GM18873 (cell line): ENCODE data around the gene NOL9.

Source experiments
- ATAC-seq: cut with Tn5 transposase; IDR thresholded peaks from one replicate; pipeline ENCODE4 v1.9.1; 2021; ENCODE audit warnings: mild to moderate bottlenecking, moderate library complexity, moderate number of reproducible peaks; ENCODE audit not compliant: unreplicated experiment, low FRiP score

The NOL9 gene

DNA sequence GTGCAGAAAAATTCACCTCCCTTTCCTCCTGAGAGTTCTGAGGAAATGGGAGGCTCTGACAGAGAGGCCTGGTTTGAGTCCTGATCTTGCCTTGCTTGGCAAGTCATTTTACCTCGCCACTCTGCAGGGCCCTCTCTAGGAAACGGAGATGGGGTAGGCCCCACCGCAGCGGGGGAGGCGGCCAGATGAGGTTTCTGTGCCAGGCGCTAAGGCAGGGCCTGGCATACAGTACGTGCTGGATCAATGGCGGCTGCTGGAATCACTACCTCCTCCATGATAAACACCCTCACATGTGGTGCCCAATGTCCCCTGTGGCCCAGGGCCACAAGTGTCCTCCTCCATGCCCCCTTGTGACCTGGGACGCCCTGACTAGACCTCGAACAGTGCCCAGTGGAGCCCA is 62.3 kb downstream of the NOL9 start:
- no peak for ATAC-seq

DNA sequence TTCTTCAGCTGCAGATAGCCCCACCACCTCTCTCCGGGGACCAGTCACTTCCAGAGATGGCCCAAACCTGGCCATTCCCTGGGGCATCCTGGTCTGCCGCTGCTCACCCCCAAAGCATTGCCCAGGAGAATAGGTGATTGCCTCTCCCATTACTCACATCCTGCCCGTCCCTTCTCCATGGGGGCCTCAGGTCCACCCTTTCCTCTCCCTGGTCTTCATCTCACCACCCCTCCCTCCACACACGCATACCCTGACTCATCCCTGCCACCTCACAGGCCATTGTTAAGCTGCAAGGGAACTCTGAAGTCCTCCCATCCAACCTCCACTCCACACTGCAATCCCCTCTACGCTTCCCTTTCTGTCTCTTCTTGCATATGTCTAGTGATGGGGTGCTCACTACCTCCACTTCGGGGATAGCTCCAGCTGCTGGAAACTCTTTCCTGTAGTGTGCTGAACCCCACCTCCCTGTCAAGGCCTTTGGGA is 62.8 kb downstream of the NOL9 start, which contains the start of gene PLEKHG5:
Gene PLEKHG5, minus strand, starts transcription at position 188 of the 483 bp plus-strand sequence. CDS start 14,096 bp downstream, outside the sequence.
- no peak for ATAC-seq

DNA sequence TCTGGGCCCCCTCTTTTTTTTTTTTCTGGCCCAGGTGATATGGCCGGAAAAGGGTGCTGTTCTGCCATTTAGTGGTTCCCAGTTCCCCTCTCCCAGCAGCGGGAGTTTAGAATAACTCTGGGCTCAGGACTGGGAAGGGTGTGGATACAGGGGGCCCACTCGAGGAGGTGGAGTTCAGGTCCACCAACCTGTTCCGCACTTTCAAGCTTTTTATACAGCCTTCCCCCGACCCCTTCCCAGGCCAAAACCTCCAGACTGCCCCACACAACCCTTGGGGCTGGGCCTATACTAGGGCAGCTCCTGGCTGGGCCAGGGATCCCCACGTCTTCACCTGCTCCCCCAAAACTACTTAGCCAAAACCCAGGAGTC is 63.2 kb downstream of the NOL9 start:
- ATAC-seq, result no peak

DNA sequence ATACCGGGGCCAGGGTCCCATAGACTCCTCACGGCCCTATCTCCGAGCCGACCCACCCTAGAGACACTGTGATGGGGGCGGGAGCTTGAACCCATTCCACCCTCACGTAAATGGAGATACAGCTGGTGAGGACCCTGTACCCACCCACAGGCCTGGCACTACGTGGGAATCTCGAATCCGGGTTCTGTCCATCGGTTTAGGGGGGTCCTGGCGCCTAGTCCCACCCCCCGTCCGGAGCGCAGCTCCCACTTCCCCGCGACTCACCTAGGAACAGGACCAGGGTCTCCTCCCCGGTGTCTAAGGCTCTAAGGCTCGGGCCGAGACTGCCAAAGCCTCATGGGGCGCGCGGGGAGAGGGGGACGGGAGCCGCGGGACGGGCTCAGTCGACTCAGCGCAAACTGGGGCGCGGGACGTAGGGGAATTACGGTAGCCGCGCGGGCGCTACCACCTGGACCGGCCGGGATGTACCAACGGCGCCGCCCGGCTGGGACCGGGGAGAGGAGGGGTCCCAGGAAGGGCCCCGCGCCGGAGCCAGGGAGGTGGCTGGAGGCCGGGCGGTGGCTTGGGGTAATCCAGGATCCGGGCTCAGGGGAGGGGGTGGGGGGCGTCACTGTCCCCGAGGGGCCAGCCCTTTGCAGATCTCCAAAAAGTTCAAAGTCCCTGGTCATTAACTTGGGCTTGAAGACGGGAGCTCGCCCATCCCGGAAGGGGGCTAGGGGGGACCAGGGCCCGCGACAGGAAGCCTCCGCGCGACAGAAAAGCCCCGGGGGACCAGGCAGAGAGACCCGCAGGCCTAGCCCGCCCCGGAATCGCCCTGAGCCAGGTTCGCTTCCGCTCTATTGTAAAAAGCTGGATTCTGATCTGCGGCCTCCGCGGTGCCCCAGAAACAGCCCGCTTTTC is 63.9 kb downstream of the NOL9 start:
- ATAC-seq, result no peak

DNA sequence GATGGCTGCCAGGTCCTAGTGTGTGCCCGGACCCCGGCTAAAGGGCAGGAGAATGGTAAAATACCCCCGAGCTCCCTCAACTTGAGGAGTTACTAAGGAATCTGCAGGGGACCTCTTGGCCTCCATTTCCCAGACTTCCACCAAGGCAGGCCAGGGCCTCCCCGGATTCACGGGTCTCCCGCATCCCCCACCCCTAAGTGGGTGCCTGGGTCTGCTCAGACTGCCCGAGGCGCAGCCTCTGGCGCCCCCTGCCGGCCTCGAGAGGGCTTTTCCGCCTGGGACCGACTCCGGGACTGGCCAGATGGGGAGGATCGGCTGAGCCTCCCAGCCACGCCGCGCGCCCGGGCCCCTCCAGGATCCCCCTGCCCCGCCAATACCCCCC is 64.5 kb downstream of the NOL9 start:
- no peak for ATAC-seq

DNA sequence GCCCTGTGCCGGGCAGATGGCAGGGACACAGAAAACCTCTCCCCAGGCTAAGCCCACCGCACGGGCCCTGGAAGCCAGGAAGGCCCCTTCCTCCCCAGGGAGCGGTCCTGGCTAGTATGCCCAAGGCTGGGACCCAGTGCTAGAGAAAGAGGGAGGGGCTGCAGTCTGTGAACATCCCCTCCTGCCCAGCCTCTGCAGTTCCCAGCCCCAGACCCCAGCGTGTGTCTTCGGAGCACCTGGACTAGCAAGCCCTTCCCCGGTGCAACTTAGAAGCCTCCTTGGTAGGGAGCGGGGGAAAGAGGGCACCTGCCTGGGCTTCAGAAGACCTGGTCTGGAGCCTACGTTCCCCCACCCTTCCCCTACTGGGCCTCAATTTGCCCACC is 64.9 kb downstream of the NOL9 start:
- ATAC-seq, result no peak

DNA sequence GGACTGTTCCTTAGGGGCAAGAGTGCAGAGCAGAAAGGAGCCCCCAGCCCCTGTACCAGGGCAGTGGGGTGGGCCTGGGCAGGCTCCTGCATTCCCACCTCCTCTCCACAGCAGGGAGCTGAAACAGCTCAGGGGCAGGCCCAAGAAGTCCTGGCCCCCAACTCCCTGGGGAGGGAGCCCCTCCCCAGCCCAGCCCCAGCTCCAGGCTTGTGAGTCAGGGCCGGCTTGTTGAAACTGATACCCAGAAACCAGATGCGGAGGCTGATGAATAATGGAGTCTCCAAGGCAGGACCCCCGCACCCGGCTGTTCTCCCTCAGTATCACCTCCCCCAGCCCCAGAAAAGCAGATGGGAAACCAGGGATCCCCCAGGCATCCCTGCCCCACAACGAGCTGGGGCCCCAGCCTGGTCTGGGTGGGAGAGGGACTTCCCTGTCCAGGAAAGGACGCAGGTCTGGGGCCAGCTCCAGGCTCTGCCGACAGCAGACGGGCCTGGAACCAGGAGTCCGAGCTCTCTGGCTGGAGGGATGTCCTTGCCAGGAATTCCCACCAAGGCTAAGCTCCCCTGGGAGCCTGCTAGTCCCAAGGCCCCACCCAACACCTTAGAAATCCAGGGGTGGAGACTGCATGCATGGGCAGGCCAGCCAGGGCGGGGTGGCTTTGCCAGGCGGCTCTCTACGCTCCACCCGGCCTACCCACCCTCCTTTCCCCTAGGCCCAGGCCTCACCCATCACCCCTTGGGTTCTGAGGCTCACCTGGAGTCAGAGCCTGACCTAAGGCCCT is 65.5 kb downstream of the NOL9 start:
- ATAC-seq, result no peak

DNA sequence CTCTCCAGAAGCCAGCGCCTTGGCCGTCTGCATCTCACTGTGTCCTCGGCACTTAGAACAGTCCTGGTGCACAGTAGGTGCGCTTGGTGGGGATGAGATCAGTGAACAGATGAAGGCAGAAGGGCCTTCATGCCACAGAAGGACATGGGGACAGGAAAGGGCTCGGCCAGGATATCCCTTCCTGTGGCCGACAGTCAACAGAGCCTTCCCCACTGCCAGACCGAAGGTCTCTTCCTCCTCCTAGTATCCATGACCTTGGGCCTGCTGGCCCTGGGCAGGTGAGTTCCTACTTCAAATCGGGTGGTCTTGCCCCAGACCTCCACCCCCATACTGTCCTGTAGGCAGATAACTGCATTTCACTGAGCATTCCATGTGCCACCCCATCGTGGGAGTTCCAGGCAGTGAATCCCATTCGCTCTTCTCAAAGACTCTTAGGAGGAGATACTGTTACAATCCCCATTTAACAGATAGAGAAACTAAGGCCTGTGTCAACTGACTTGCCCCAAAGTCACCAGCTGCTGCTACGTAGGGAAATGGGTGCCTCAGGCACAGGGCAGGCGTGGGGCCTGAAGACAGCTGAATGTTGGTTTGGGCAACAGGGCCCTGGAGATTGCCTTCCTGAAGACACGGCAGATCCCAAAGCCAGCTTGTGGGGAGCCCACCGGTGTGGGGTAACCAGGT is 66.4 kb downstream of the NOL9 start:
- ATAC-seq, result no peak

DNA sequence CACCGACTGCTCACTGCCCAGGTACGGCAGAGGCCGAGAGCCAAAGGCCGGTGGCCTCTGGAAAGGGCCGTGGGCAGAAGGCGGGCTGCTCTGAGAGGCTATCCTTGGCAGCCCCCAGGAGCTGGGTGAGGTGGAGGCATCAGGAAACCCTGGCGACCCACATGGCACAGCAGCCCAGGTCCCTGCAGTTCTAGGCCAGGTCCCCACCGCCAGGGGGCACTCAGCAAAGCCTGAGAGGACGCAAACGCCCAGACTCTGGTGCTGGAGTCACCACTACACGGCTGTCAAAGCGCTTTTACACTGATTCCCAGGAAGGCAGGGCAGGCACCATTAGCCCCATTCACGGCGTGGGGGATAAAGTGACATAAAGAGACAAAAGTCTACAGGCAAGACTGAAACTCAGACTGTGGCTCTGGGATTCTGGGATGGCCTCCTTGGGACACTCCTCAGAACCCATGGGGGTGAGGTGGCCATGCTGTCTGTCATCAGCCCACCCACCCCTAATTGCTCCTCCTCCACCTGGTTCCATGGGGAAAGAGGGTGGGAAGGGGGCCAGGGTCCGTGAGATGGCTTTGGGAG is 67.8 kb downstream of the NOL9 start:
- ATAC-seq, result no peak

DNA sequence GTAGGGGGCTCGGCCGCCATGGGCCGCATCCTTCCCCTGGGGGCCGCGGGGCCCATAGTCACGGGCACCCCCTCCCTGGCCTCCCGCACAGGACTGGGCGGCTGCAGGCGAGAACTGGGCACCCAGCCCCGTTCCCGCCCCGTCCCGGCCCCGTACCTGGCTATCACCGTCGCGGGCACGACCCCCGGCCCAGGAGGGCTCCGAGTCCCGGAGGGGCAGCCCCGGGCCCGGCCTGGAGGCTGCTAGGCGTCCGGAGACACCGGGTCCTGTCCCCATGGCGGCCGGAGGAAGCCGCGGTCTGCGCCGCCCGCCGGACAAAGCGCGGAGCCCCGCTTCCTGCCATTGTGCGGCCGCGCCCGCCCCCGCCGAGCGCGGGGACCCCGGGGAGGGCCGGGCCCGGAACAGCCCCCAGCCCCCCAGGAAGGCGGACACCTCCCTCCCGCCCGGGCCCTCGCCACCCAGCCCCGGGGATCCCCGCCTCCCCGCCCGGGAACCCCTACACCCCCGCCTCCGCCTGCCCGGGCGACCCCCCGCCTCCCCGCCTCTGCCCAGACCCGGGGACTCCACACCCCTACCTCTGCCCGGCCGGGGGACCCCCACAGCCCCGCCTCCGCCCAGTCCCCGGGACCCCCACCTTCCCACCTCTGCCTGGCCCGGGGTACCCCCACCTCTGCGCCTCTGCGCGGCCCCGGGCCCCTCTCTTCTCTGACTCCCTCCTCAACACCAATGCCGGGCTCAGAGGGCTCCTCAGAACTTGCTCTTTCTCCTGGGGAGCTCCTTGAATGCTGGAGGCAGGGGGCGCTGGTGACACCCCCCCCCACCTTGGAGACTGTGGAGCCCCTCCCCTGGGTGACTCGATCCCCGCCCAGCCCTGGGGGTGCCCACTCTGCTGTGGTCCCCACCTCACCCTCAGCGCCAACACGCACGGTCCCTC is 68.9 kb downstream of the NOL9 start:
- ATAC-seq, result no peak

DNA sequence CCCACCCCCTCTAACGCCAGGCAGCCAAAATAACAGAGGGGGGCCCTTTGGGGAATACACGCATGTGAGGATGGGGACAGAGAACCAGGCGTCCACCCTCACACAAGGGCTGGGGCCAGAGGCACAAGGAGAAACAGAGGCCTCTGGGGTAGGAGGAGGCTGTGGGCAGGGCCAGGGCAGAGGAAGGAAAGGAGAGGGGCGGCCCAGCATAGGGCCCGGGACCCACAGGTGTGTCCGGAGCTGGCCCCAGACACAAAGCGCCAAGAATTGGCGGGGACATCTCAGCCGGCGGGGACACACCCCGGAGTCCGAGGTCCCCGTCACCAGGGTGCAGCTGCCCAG is 69.5 kb downstream of the NOL9 start:
- no peak for ATAC-seq

DNA sequence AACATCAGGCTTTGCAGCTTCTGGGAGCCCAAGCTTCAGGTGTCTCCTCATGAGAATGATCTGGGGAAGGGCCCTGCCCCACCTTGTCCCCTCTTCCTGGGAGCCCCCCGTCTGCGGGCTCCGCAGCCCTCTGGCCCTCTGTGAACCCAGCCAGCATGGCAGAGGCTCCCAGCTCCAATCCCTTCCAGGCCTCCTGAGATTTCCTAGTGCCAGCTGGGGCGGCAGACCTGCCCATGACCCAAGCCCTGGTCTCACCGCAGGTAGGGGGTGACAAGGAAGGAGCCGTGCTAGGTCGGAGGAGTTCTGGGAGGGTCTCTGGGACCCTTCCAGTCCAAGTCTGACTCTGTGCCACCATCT is 70.6 kb downstream of the NOL9 start:
- ATAC-seq, result no peak

DNA sequence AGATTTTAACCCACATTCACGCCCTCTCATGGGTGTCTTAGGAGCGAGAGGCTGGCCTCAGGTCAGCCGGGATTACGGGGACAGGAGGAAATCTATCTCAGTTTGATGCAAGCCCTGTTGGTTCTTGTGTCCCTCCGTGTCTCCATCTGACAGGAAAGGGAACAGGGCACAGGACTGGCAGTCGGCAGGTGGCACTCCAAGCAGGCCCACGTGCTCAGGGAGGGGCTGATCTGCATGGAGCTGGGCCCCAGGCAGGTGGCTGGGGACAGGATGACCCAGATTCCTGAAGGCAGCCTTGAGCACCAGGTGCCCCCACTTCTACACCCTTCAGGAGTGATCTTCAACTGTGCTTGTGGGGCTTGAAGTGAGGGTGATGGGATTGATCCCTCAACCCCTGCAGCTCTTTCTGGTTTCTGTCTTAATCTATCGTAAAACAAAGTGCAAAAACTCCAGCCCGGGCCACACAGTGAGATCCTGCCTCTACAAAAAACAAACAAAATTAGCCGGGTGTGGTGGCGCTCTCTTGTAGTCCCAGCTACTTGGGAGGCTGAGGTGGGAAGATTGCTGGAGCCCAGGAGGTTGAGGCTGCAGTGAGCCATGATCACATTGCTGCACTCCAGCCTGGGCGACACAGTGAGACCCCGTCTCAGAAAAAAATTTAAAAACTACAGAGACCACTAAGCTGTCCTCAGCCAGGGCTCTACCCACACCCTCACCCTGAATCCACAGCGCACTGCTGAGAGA is 71.1 kb downstream of the NOL9 start:
- ATAC-seq, result no peak

DNA sequence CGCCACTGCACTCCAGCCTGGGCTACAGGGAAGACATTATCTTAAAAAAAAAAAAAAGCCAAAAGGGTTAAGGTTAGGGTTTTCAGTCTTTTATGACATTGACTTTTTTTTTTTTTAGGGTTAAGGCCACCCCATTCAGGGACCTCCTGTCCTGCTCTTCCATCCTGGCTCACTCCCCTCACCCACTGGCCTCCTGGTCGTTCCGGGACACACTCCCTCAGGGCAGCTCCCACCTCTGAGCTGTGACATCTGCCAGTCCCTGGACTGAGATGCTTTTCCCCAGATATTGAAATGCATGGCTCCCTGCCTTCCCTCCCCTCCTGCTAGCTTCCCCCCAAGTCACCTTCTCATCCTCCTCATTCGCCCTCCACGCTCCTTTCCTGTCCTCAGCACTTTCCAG is 72.5 kb downstream of the NOL9 start:
- ATAC-seq, result no peak

DNA sequence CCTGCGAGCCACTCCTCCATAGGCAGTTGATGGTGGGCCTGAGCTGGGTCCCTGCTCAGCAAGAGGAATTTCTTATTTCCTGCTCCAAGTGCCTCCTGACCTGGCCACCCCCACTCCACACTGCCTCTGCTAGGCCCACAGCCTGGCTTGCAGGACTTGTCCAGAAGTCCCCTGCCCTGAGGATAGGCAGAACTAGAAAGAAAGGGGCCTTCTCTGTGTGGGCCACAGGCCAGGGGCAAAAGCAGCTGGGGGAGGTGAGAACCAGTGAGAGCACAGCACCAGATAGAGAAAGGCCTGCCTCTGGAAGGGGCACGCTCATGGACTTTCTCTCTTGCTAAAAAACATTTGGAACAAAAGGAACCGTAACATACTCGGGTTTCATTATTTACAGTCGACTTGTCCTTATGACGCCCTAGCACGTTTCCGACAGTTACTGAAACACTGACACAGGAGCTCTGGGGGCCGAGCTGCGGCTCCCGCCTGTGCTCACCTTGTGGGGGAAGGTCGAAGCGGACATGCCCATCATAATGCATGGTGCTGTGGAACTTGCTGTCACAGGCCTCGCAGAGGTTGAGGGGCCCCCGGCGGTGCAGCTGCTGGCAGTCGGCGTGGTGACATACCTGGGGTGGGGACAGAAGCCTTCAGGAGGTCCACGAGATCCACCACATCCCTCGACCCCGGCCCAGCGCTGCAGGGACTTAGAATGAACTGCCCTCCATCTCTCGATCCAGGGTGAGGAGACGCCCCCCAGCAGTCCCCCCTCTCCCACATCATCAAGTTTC is 77.1 kb downstream of the NOL9 start:
- ATAC-seq, result no peak

DNA sequence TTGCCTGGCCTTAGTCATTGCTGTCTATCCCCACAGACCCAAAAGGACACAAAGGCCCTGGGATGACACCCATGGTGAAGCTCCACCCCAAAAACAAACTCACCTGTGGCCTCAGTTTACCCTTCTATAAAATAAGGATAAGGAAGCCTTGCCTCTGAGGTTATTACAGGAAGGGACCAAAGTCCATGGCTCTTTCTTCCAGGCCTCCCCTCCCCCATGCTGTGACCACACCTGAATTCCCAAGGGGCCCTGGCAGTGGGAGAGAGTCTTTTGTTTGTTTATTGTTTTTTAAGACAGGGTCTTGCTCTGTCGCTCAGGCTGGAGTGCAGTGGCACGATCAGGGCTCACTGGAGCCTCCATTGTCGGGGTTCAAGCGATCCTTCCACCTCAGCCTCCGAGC is 77.8 kb downstream of the NOL9 start:
- no peak for ATAC-seq

DNA sequence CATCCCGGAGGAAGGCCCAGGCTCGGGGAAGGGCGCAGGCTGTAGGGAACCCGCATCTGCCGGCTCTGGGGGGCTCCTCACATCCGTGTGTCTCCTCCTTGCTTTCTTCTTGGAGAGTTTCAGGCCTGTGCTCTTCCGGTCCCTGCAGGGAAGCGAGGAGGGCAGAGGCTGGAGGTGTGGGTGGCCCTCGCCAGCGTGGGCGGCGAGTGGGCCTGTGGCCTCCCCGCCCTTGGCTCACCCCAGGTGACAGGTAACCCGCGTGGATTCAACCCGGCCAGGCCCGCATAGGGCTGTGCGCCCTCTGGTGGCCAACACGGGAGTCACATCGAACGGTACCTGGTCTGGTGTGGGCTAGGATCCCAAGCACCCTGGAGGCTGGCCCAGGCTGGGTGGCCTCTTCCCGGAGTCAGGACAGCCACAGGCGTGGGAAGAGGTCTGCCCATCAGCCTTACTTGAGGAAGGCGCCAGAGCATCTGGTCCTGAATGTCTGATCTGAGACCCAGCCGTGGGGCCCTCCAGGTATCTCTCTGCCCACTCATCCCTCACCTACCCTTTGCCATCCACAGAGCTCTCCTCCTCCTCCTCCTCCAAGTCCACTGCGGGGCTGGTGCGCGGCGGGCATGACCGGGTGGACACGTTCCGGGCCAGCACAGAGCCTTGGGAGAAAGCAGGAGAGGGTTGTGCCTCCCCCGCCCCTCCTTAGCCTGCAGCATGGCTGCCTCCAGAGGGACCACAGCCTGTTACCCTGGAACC is 78.8 kb downstream of the NOL9 start:
- ATAC-seq, result no peak

DNA sequence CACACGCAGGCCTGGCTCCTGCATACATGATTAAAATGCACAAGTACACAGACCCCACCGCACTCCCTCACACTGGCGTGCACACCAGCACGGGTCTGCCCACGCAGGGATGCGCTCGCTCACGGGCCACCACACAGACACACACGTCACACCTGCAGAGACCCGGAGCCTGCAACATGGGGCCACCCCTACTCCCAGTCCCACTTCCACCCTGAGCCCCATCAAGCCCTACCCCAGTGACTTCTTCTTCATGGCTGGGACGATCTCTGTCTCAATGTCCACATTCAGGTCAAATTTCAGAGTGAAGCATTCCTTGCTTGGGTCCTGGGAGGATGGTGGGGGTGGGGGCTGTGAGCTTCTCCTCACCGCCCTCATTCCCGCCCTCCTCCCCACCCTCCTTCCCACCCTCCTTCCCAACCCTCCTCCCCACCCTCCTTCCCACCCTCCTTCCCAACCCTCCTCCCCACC is 79.5 kb downstream of the NOL9 start:
- ATAC-seq, result no peak
